HL-60 (cell line): Measurements from ENCODE around the gene SMARCB1.
A peak's percentile ranks its signal among the peaks of the same experiment; 100 is the strongest.

ENCODE experiments used
- DNase-seq, 2 experiments: peaks; one replicate each; pipeline ENCODE4 v3.0.0-alpha.2; 2010 to 2020; ENCODE audit warnings: low read depth in 1 of 2, low spot score in 1 of 2
- H3K27ac ChIP-seq: fragments of 250-450 bp; sonication (Bioruptor Pico); replicated peaks from 2 replicates; pipeline ENCODE4 v1.5.1; 2020; ENCODE audit warnings: mild to moderate bottlenecking, moderate library complexity
- H3K27me3 ChIP-seq: fragments of 250-450 bp; sonication (Bioruptor Pico); 2 replicates; pipeline ENCODE4 v1.5.1; 2021; ENCODE audit warnings: mild to moderate bottlenecking, moderate library complexity; ENCODE audit not compliant: insufficient read depth, poor library complexity, severe bottlenecking
- H3K4me3 ChIP-seq: replicated peaks from 2 replicates; pipeline ENCODE4 v1.5.1; 2011; ENCODE audit warnings: mild to moderate bottlenecking, control low read depth, low read length; ENCODE audit not compliant: insufficient read depth
- CTCF ChIP-seq: IDR thresholded peaks from one replicate; pipeline ENCODE4 v1.5.1; 2011; ENCODE audit warnings: low read length, control low read depth, inconsistent platforms; ENCODE audit not compliant: insufficient read depth
- GABPA ChIP-seq: IDR thresholded peaks from 2 replicates; pipeline ENCODE4 v1.6.1; 2012; ENCODE audit warnings: low read depth
- POLR2AphosphoS5 ChIP-seq: IDR thresholded peaks from 2 replicates; pipeline ENCODE4 v1.6.1; 2012; ENCODE audit warnings: low read depth
- REST ChIP-seq: IDR thresholded peaks from 2 replicates; pipeline ENCODE4 v1.6.1; 2012; ENCODE audit warnings: low read depth; ENCODE audit not compliant: insufficient replicate concordance
- SPI1 ChIP-seq: IDR thresholded peaks from 2 replicates; pipeline ENCODE4 v1.6.1; 2012; ENCODE audit warnings: low read depth, mild to moderate bottlenecking, borderline replicate concordance

The SMARCB1 gene

DNA sequence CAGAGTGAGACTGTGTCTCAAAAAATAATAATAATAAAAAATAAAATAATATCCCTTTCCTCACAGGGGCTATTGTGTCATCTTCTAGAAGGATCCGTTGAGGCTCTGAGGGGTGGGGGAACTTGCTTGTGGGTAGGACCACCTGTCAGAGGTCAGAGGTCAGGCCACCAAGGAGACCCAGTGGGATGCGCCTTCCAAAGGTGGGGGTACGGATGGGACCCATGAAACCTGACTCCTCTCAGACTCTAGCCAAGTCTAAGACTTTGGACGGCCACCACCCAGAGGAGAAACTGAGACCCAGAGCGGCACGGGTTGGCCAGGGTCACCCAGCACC lies 14.5 kb upstream of the SMARCB1 start:
- peaks cover 17% of the 10 kb centered on the region for H3K27me3 ChIP-seq
- H3K4me3 ChIP-seq: peak overlapping the region; percentile 23
- H3K27ac ChIP-seq: no peak overlapping the region
- no peak for TF ChIP-seq GABPA
- TF ChIP-seq REST: no peak
- no peak for TF ChIP-seq SPI1
- no peak for TF ChIP-seq CTCF
- TF ChIP-seq POLR2AphosphoS5: no peak
- DNase-seq: no peak

DNA sequence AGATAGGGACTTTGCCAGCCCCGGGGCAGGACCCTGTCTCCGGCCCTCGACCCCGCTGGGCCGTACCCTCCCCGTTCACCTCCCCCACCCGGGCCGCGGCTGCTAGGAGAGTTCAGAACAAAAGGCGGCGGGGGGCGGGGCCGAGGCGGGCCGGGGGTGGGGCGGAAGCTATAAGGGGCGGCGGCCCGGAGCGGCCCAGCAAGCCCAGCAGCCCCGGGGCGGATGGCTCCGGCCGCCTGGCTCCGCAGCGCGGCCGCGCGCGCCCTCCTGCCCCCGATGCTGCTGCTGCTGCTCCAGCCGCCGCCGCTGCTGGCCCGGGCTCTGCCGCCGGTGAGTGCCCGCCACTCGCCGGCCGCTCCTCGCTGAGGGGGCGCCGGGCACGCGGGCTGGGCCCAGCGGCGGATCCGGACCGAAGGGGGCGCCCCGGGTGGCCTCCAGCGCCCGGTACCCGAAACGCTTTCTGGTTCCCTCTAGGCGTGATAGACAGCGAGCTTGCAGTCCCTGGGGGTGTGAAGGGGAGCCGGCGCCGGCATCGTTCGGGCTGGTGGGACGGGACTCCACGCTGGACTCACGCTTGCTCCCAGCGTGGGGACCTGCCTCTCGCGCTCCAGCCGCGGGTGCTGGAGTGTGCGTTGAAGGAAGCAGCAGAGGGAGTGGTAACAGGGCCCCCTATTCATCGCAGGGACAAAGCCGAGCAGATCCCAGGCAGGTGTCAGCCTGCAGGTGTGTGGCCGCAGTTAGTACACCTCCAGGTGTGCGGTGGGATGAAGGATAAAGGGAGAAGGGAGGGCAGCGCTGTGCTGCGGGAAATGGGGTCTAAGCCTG lies 13.9 kb upstream of the SMARCB1 start, which contains the start of gene MMP11:
Gene MMP11, plus strand, starts transcription at position 201 of the 825 bp plus-strand sequence. Its CDS starts 22 bp downstream, at position 223.
- DNase-seq: no peak
- Histone ChIP-seq H3K4me3 (peak within 1 kb of the TSS; percentile 23), H3K27ac (no peak within 1 kb of the TSS), H3K27me3 (peaks cover 17% of the 10 kb centered on the region)
- TF ChIP-seq CTCF: no peak
- no peak for TF ChIP-seq REST
- TF ChIP-seq SPI1: no peak
- TF ChIP-seq POLR2AphosphoS5: no peak
- TF ChIP-seq GABPA: no peak

DNA sequence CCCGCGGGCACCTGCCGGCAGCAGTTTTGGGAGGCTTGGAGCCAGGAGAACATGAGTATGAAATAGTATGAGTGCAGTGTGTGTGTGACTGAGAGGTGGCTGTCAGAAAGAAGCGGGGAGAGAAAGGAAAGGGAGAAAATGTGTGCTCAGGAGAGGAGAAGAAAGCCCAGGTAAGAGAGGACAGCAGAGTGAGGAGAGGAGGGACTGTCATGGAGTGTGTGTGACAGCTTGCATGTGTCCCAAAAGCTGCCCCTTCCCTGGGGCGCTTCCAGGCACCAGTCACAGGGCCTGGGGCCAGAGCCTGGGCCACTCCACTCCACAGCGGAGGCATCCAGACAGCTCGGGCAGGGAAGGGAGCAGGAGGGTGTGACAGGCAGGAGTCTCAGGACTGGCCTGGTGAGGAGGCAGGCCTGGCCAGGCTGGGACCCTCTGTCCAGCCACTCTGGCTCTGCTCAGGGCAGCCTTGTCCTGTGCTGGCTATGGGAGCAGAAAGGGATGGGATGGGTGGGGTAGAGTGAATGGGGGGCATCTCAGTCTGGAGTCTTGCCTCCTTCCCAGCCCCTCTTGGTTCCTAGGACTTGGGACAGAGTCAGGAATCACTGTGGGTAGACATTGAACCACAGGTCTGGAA lies 13.2 kb upstream of the SMARCB1 start:
- DNase-seq: no peak

More for the DNA sequence above, 13.2 kb upstream of the SMARCB1 start:
- Histone ChIP-seq H3K27me3 (peaks cover 17% of the 10 kb centered on the region), H3K4me3 (no peak overlapping the region), H3K27ac (no peak overlapping the region)
- TF ChIP-seq REST: no peak
- no peak for TF ChIP-seq CTCF
- TF ChIP-seq GABPA: no peak
- no peak for TF ChIP-seq POLR2AphosphoS5
- TF ChIP-seq SPI1: no peak
